ENCODE data around the gene LY6G5B. TPM values are rescaled to one million over a fixed set of nuclear protein-coding genes. Genes with fewer than 3 reads are reported as not detected.

Gene LY6G5B
- total RNA-seq, 1 donor from 2014 or later = 3.4 TPM

DNA sequence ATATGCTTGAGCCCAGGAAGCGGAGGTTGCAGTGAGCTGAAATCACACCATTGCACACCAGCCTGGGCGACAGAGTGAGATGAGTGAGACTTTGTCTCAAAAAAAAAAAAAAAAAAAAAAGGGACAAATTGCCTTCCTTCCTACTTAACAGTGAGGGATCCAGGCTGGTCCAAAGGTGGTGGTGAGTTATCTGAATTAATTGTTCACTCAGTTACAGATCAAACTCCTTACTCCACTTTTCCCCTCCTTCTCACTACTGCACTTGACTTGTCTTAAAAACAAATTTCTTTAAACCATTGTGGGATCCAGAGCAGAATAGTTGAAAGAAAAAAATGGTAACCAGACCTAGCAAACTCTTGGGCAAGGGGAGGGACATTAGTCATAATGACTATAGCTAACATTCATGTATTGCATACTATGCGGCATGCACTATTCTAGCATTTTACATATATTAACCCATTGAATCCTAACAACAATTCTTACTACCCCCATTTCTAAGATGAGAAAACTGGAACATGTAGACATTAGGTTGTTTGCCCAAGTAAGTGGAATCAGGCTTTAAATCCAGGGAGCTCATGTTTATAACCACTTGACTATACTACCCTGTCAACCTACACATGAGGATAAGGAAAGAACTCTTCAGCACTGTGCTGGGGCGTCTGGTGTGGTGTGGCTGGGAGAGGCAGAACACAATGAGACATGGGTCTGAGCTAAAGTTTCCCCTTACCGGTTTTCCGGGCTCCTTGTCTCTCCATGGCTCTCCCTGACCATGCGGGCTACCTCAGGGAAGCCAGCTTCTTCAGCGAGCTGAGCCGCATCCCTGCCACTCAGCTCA lies 6.4 kb upstream of the LY6G5B start:
- DNase-seq = no peak

DNA sequence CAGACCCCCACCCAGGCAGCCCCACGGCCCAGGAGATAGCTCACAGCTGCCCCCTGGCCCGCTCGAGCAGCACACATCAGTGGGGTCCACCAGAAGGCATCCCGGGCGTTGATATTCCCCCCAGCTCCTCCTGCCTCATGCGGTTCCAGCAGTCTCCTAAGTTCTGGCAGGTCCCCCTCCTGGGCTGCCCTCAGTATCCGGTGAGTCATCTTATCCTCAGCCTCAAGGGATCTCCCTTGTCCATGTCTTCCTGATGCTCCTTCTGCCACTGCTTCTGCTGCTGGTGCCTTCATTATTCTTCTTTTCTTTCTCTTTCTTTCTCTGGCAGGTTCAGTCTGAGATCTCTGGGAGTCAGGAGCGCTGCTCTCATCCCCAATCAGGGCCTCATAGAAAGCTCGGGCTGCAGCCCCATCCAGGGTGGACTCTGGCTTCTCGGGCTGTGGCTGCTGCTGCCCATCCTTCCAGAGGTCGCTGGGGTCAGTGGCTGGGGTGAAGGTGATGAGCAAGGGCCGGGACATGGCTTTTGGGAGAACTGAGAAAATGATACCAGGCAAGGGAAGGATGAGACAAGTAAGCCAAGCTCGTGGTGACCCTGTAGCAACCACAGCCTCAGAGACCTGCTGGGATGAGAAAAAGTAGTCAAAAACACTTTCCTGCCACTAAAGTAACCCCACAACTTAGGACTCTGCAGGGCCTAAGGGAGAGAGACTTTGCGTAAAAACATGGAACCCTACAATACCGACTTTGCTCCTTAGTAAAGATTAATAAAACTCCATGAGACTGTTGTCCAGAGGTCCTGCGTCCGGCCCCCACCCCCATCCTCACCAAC lies 5.6 kb upstream of the LY6G5B start:
- no peak for DNase-seq

DNA sequence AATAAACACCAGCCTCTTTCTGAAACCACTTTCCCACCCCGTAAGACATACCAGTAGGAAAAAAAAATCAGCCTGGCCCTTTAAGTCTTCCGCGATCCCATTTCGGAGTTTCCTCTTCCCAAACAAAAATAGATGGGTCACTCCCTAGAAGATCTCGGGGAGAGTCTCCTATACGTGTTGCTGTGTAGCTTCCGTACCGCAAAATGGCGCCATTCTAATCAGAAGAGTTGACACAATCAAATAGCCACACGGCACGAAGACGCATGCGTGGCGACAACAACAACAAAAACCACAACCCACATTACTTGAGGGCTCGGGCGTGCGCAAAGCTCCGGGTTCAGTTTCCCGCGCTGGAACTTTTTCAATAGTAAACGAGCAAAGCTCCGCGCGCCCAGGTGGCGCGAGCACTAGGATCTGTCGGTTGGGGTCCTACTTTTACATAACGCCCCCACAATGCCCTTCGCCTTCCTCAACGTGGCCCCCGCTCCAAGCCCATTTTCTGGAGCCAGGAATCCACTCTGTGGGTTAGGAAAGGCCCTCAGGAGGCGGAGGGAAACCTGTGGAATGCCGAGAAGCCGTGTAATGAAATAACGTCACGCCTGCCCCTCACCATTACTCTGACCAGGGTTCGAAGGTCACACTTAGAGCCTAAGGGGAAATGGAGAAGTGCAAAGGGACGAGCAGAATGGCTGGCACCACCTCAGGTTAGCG lies 4.8 kb upstream of the LY6G5B start, which contains the start of gene GPANK1:
GPANK1 (minus strand) TSS at position 208 of the 711 bp plus-strand sequence. CDS start 519 bp downstream, outside the sequence.
- peak; percentile 80 for DNase-seq

DNA sequence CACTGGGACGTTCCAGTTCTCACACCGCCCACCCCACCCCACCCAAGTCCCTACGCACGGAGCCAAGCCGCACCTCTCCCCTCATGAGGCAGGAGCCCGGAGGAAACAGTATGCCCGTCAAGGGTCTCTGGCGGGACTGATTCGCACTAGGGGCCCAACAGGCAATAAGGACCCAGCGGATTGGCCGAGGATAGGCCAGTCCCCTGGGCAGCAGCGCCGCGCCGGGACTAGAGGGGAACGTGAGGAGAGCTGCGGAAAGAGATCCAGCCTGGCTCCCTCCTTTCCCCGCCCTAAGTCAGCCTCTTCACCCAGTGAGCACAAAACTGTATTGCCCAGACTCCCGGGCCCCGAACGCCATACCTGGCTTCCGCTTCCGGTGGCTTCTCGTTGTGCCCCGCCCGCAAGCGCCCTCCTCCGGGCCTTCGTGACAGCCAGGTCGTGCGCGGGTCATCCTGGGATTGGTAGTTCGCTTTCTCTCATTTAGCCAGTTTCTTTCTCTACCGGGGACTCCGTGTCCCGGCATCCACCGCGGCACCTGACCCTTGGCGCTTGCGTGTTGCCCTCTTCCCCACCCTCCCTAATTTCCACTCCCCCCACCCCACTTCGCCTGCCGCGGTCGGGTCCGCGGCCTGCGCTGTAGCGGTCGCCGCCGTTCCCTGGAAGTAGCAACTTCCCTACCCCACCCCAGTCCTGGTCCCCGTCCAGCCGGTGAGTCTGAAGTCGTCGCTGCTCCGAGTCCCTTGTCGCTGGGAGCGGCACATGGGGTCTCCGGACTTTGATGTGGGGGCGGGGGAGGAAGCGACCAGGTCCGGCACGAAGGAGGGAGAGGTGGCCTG lies 4.1 kb upstream of the LY6G5B start, which contains the start of gene CSNK2B:
CSNK2B (plus strand) TSS at position 580 of the 836 bp plus-strand sequence. CDS start 752 bp downstream, outside the sequence.
- DNase-seq = peak; percentile 97

DNA sequence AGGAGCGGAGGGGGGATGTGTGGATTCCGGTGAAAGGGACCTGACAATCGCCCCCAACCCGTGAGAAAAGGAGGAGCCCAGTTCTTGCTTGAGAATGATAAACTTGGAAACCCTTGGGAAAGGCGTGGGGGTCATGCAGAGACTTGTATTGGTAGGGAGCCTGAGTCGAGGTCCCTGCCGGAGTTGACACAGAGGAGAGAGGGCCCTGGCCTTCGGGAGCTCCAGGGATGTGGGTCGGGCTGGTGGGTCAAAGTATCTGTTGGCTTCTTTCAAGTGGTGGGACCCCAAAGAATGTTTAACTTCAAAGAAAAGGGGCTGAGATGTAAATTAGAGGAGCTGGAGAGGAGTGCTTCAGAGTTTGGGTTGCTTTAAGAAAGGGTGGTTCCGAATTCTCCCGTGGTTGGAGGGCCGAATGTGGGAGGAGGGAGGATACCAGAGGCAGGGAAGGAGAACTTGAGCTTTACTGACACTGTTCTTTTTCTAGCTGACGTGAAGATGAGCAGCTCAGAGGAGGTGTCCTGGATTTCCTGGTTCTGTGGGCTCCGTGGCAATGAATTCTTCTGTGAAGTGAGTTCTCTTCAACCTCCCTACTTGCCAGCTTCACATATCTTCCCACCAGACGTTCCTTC lies 3.3 kb upstream of the LY6G5B start:
- no peak for DNase-seq

DNA sequence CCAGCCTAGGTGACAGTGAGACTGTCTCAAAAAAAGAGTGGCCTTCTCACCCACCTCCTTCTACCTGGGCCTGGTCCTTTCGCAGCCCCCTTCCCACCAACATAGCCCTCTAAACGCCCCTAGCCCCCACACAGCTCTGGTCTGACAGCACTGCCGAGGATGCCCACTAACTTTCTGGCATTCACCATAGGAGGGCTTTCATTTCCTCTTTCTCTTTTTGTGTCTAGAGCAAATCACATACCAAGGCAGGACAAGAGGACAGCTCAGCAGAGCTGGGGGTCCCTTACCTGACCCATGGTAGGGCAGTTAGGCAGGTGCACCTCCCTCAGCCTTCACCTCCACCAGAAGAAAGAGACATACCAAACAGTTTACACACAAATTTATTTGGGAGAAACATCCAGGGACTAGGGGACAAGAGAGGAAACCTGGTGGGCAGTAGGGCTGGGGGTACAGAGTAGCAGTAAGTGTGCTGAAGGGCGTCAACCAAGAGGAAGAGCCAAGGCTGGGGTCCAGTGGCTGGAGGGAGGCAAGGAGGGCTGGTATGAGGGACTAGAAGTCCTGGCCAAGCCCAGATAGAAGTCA lies 6.6 kb downstream of the LY6G5B start:
- DNase-seq = no peak

DNA sequence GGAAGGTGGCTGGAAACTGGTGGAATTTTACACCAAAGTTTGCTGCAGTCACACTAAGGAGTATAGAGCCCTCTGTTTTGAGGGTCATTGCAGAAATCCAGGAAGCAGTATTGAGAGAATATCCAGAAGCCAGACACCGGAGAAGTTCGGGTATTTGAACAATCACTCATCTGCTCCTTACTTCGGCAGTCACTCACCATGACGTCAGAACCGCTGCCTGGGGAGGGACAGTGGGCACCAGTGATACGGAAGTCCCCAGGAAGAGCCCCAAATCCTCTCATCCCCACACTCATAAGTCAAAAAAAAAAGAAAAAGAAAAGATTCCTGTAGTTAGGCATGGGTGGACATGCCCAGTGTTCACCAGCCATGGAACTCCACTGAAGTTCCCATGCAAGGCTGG lies 7.1 kb downstream of the LY6G5B start:
- no peak for DNase-seq

DNA sequence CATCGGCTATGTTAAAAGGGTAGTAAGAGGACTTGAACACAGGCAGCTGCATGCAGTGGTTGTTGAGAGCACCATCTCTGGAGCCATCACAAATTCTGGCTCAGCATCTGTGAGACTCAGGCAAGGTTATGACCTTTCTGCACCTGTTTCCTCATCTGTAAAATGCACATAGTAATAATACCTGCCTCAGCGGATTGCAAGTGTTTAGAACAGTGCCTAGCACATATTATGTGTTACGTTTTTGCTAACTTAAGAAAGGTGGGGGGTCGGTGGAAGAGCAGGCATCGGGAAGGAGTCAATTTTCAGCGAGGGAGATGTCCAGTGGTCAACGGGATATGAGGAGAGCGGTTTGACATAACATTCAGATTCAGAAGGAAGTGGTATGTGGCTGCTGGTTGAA lies 8.2 kb downstream of the LY6G5B start:
- no peak for DNase-seq

DNA sequence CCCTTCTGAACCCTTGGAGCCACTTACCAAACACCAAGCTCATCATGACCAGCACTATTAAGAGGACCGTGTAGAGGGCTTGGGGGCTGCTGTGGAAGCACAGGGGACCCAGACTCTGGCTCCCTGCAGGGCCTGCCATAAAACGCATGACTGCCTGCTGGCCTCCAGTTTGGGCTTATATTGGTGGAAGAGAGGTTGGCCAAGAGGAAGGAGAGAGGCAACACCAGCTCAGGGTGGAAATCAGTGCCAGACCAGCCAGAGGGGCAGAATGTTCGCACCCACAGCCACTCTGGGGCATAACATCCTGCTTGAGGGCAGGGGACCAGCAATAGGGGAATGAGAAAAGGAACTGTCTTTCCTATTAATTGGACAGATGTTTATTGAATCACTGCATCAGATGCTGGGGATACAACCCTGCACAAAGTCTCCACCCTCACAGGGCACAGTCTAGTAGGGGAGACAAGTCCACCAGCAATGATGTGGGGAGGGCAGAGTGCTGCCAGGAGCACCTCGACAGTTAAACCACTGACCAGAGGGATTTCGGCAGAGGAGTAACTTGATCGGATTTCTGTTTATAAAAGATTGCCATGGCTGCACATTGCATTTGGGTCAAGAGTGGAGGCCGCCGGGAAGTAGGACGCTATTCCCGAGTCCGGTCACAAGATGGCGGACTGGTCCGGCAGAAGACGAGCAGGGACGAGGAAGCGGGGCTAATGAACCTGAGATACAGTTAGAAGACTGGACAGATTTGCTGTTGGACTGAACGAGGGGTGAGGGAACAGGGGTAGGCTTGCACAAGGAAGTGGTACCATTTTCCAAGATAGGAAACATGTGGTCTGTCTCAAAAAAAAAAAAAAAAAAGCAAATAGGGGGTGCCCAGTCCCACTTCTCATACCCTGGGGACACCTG lies 10.7 kb downstream of the LY6G5B start, which contains the start of gene LY6G5C:
LY6G5C (minus strand) TSS at position 842 of the 909 bp plus-strand sequence; CDS start at position 148, 694 bp downstream.
- peak; percentile 77 for DNase-seq

DNA sequence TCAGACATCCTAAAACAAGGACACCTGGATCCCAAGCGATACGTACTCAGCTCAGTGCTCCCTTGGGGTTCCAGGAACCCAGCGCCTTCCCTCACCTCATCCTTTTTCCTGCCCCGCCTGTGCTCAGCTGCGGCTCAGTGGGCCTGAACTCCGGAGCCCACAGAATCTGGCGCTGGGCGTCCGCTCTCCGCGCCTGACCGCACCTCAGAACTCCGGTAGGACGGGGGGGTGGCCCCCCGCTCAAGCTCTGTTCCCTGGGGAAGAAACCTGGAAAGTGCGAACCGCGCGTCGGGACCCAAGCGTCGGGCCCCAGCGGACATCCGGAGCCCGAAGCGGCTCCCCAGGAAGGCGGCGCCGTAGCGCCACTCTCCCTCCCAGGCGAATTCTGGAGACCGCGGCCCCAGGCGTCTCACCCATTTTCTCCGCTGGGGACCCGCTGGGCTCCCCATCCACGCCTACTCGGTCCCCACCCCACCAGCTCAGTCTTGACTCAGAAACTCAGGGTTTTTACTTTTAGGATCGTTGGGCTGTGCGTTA lies 11.4 kb downstream of the LY6G5B start:
- DNase-seq = no peak

DNA sequence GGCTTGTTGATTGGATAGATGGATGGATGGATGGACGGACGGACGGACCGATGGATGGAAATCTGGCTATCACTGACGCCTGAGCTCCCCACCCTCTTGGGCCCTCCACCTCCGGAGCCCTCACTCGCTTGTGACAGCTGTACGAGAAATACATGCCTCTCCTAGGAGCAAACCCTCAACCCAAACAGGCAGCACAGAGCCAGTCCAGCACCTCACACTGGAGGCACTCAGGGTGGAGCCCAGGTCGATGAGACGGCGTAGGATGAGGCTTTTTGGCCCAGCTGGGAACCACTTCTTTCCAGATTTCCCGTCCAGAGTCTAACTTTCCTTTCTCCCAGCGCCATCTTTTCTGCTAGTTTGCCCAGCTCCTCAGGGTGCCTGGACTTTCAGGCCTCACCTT lies 13.8 kb downstream of the LY6G5B start:
- no peak for DNase-seq

DNA sequence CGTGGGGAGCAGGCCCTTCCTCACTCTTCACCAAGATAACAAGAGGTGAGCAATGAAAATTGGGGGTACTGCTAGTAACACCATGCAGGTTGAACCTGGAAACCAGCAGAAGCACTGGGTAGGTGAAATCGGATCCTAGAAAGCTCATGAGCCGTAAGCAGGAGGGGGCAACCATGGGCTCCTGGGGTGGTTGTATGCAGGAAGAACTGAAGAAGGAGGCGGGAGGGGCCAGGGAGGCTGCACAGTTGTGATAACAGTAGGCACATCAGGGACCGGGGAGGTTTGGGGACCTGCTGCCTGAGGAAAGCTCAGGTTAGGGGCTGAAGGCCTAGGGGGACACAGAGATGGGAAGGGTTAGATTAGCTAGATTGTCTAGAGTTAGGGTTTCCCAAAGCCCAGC lies 16.7 kb downstream of the LY6G5B start:
- DNase-seq = no peak

DNA sequence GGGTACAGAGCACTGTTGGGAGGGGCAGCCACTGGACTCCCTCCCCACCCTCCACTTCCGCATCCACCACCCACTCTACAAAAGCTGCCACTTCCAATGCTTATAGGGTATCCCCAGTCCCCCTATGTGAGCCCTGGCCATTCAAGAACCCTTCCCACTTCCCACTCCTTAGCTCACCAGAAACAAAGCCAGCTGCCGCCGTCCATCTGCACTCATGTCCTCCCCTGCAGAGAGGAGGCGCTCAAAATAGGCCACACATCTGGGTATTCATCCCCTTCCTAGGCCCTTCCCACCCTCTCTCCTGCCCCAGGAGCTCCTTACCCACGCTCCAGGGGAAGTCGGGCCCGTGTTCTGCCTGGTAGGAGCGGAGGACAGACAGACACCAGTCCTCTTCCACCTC lies 17.5 kb downstream of the LY6G5B start:
- DNase-seq = no peak

DNA sequence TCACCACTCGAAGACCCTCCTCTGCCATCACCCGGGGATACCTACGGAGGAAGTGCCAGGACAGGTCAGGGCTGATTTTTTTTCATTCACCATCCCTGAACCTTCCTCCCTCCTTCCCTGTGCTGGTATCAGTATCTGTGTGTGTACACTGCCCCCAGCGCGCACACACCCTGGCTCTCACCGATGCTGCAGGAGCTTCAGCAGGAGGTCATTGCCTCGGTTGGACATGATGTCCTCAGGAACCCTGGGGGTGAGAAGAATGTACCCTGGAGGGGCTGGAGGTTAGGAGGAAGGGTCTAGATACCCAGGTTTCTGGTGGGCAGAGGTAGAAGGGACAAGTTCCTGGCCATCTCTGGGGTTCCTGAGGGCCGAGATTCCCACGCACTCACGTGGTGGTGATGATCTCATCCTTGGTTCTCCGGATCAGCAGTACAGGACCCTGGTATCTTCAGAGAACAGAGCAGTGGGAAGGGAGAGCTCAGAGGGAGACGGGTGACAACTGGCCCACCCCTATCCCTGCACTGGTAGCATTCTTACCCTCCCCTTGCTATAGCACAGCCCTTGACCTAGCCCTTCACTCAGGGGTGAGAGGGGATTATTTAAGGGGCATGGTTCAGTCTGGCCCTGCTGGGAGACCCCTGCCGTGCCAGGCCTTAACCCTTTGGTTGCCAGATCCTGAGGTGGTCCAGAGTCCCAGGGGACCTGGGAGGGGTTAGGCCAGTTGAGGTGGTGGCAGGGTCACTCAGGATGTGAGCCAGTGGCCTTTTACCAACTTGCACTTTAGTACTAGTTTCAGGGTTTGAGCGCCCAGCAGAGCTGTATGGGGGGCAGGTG lies 18.3 kb downstream of the LY6G5B start:
- no peak for DNase-seq

DNA sequence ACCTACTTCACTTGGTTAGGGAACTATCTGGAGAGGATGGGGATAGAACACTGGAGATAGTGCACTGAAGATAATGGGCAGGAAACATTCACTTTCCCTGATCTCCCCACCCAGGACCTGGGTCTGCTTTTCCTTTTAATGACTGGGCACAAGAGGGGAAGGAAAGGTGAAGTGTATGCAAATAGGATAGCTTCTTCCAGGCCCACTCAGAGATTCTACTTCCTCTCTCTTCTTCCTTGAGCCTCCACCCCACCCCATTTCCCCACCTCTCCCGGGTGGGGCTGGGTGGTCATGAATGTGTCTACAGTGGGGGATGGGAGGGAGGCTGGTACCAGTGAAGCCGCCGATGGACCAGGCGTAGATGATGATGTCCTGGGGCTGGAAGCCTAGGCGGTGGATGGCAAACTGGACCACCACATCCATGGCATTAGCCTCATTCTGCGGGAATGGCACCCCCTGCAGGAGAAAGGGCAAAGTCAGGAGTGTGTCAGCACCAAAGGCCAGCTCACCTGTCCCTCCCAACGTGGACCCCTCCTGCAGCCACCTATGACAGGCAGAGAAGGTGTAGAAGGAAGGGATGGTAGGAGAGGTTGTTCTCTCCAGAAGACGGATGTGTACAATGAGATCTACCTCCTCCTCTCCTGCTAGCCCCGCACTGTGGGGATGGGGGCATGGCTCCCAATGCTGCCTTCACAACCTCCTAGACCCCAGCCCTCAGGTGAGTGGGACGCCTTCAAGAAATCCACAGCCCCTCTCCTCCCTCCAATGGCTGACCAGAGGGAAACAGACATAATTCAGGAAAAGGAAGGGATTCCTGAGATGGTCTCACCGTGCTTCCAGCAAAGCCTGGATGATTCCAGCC lies 19.7 kb downstream of the LY6G5B start:
- no peak for DNase-seq

DNA sequence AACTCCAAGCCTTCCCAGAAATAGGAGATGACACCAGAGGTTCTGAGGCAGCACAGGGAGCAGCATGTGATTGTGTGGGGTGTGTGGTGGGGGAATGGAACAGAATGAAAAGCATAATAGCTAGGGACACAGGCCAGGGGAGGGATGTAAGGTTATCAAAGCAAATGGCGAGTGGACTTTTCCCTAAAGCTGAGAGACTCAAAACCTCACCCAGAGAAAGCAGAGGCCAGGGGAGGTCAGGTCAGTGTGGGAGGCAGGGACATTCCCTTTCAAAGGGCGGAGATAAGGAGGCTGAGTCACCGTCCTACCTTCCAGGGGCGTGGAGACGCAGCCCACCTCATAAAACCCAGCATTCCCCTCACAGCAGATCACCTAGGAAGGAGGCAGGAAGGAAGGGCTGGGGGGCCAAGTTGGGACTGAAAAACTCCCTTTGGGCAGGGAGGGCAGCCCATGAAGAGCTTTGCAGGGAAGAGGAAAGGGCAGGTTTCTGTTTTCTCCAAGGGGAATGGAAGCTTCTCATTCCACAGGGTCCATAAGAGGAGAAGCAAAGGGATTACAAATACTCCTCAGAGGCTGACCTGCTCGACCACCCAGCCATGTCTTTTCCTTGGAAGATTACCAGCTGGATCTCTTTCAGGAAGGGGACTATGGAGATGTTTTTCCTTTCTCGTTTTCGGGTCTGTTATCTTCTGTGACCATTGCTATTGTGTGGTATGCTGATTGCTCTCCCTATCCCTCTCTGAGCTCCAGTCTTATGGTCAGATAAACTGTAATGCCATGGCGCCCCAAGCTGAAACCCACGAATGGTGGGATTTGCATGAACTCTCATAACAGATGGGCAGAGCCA lies 20.7 kb downstream of the LY6G5B start:
- DNase-seq = no peak
